Measurements from ENCODE around the gene CCNC. TPM values are rescaled to one million over a fixed set of nuclear protein-coding genes. Genes with fewer than 3 reads are reported as not detected.
"Not testable (repeated sequence)": the region's sequence is repeated elsewhere in the genome, so short reads cannot be mapped to it uniquely, and the experiment has no call there.

The CCNC gene
- total RNA-seq, 1 experiment from 2014 or later: 99.1 TPM

DNA sequence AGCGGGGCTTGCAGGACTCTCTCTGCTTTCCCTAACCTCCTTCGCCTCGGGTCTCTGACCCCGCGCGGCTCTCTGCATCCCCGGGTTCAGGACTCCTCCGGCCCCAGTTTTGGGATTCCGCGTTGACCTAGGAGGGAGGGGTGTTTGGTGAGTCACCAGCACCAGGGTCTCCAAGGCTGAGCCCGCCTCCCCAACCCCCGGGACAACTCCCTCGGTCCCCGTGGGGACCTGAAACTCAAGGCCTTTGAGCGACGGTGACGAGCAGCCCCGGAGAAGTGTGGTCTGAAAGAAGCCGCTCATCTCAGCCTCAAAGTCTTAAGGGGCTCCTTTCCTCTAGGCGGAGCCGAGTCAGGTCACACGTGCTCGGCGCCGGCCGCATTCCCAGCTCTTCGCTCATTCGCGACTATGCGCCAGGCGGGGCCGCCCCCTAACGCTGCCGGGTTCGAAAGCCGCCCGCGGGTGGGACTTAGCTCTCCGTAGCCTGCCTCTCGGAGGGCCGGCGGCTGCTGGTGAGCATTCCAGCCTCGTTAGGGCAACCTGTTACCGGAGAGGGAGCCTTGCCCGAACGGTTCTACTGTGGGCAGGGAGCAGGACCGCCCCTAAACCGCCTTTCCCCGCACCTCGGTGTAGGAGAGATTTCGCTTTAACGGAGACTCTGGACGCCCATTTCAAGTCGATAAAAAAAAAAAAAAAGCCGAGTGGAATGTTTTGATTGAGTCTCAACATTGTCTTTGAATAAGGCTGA lies 35.1 kb upstream of the CCNC start:
- Histone ChIP-seq H3K36me3 (ENCODE audit: insufficient read depth, low read length, poor library complexity, severe bottlenecking) (no peaks in the 10 kb centered on the region), H3K27me3 (replicated peaks; ENCODE audit: insufficient read depth, low read depth, low read length, poor library complexity) (peaks cover 87% of the 10 kb centered on the region), H3K4me1 (ENCODE audit: insufficient read depth, low read length, poor library complexity, severe bottlenecking) (peaks cover 13% of the 10 kb centered on the region), H3K9me3 (ENCODE audit: low read depth, low read length, poor library complexity, severe bottlenecking) (no peaks in the 10 kb centered on the region), H3K27ac (ENCODE audit: low read depth, low read length, poor library complexity, severe bottlenecking) (no peak overlapping the region), H3K4me3 (ENCODE audit: low read depth, low read length, poor library complexity, severe bottlenecking) (peak overlapping the region; percentile 43)
- DNase-seq (ENCODE audit: low spot score): peak; percentile 74
- TF ChIP-seq, protein P1, sequence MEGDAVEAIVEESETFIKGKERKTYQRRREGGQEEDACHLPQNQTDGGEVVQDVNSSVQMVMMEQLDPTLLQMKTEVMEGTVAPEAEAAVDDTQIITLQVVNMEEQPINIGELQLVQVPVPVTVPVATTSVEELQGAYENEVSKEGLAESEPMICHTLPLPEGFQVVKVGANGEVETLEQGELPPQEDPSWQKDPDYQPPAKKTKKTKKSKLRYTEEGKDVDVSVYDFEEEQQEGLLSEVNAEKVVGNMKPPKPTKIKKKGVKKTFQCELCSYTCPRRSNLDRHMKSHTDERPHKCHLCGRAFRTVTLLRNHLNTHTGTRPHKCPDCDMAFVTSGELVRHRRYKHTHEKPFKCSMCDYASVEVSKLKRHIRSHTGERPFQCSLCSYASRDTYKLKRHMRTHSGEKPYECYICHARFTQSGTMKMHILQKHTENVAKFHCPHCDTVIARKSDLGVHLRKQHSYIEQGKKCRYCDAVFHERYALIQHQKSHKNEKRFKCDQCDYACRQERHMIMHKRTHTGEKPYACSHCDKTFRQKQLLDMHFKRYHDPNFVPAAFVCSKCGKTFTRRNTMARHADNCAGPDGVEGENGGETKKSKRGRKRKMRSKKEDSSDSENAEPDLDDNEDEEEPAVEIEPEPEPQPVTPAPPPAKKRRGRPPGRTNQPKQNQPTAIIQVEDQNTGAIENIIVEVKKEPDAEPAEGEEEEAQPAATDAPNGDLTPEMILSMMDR (conservative IDR thresholded peaks at IDR 0.05; ENCODE audit: low read depth, low read length): no peak
- TF ChIP-seq EZH2 (IDR thresholded peaks at IDR 0.05; ENCODE audit: borderline replicate concordance, low read depth, low read length, poor library complexity, severe bottlenecking): peak; percentile 84
- BruUV-seq (replicated peaks): no TSS peak
- ChIA-PET CTCF (no interaction called here), POLR2A (ENCODE audit: low non-redundant PET) (no interaction called here)
- intact Hi-C loops (cut with micrococcal nuclease; ENCODE audit: unreplicated experiment): no loop called here

DNA sequence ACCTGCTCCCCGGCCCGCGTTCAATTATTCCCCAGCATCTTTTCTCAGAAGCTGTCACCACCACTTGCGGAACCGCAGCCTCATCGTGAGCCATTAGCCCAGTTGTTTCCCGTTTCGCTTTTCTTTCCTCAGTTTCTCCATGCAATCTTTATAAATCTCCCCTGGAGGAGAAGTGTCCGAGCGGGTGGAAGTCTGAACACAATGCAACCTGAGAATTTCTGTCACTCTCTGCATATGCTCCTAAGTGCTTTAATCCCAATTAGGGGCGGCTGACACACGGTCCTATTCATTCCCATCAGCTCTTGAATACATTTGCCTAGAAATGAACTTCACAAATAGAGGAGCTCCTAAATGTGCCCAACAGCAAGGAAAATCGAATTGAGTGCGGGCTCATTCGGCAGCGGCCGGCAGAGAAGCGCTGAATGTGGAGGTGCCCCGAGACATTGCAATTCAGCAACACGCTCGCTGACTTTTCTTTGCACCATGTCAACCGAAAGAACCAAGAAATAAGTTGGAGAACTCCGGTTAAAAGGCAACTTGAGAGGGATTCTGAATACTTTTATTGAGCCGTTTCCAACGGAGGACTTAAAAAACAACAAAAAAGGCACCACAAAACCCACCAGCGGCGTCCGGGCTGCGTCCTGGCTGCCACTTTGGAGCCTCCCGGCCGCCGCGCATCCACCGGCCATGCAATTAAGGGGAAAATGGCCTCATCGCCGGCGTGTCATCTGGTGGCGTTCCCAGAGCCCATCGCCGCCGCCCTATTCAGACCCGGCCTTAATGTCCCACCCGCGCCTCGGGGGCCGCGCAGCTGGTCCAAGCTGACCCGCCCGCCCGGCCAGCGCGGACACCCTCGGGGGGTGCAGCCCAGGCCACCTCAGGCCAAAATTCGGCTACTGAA lies 34.3 kb upstream of the CCNC start:
- BruUV-seq (replicated peaks): no TSS peak
- POLR2A ChIA-PET (ENCODE audit: low non-redundant PET): no interaction called here
- no peak for DNase-seq (ENCODE audit: low spot score)

DNA sequence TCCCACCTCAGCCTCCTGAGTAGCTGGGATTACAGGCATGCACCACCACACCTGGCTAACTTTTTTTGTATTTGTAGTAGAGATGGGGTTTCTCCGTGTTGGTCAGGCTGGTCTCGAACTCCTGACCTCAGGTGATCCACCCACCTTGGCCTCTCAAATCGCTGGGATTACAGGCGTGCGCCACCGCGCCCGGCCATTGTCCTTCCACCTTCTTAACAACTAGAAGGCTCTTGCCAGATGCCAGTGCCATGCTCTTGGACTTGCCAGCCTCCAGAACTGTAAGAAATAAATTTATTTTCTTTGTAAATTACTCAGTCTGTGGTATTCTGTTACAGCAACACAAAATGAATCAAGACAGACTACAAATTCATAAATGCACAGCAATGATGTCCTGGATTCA lies 26.2 kb upstream of the CCNC start:
- BruUV-seq (replicated peaks); H3K36me3 ChIP-seq (ENCODE audit: insufficient read depth, low read length, poor library complexity, severe bottlenecking); DNase-seq (ENCODE audit: low spot score); H3K9me3 ChIP-seq (ENCODE audit: low read depth, low read length, poor library complexity, severe bottlenecking); intact Hi-C loops (cut with micrococcal nuclease; ENCODE audit: unreplicated experiment); H3K4me3 ChIP-seq (ENCODE audit: low read depth, low read length, poor library complexity, severe bottlenecking); CTCF ChIA-PET; H3K27ac ChIP-seq (ENCODE audit: low read depth, low read length, poor library complexity, severe bottlenecking): not testable (repeated sequence)
- peaks cover 17% of the 10 kb centered on the region for H3K4me1 ChIP-seq (ENCODE audit: insufficient read depth, low read length, poor library complexity, severe bottlenecking)
- POLR2A ChIA-PET (ENCODE audit: low non-redundant PET): interaction anchor here (0.7 kb wide), 1 partner anchor 23 kb away, joined by 7 read pairs; no protein-coding TSS in a partner anchor
- H3K27me3 ChIP-seq (replicated peaks; ENCODE audit: insufficient read depth, low read depth, low read length, poor library complexity): peaks cover 16% of the 10 kb centered on the region

More for the DNA sequence above, 34.3 kb upstream of the CCNC start:
- H3K27me3 ChIP-seq (replicated peaks; ENCODE audit: insufficient read depth, low read depth, low read length, poor library complexity): peaks cover 84% of the 10 kb centered on the region
- CTCF ChIA-PET: no interaction called here
- H3K9me3 ChIP-seq (ENCODE audit: low read depth, low read length, poor library complexity, severe bottlenecking): no peaks in the 10 kb centered on the region
- H3K4me1 ChIP-seq (ENCODE audit: insufficient read depth, low read length, poor library complexity, severe bottlenecking): peaks cover 13% of the 10 kb centered on the region
- H3K36me3 ChIP-seq (ENCODE audit: insufficient read depth, low read length, poor library complexity, severe bottlenecking): no peaks in the 10 kb centered on the region
- intact Hi-C loops (cut with micrococcal nuclease; ENCODE audit: unreplicated experiment): no loop called here
- no peak overlapping the region for H3K4me3 ChIP-seq (ENCODE audit: low read depth, low read length, poor library complexity, severe bottlenecking)
- TF ChIP-seq, protein P1 (conservative IDR thresholded peaks at IDR 0.05; ENCODE audit: low read depth, low read length): no peak
- H3K27ac ChIP-seq (ENCODE audit: low read depth, low read length, poor library complexity, severe bottlenecking): no peak overlapping the region

Data from A673 (cell line).